GM08714 (cell line): ENCODE measurements around the gene RBMXL3.
"Not testable (repeated sequence)": the region's sequence is repeated elsewhere in the genome, so short reads cannot be mapped to it uniquely, and the experiment has no call there.

Experiments
- H3K4me3 ChIP-seq: fragments of 200-500 bp; sonication (Bioruptor generic); 2 replicates; pipeline ENCODE4 v1.5.1; 2014; ENCODE audit warnings: mild to moderate bottlenecking, low read length, inconsistent platforms
- ZNF274 ChIP-seq: IDR thresholded peaks from 2 replicates; pipeline ENCODE4 v1.6.1; 2012; ENCODE audit warnings: mild to moderate bottlenecking, low read depth, low read length

Gene RBMXL3

DNA sequence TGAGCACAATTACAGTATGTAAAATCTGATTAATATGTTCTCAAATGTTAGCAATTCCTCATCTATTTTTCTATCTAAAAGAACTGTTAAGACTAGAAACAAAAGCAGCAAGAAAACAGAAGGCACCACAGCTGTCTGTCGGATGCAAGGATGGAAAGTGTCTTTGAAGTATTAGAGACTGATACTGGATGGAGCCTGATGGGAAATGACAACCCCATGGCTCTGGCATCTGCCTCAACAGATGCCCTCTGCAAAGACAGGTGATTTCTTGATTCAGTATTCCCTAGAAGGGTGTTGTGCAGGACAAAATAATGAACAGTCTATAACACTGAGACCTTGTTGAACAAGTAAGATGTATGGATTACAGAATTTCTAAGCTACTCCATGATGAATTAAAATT lies 24.9 kb downstream of the RBMXL3 start:
- TF ChIP-seq ZNF274: no peak
- H3K4me3 ChIP-seq: no peak overlapping the region

DNA sequence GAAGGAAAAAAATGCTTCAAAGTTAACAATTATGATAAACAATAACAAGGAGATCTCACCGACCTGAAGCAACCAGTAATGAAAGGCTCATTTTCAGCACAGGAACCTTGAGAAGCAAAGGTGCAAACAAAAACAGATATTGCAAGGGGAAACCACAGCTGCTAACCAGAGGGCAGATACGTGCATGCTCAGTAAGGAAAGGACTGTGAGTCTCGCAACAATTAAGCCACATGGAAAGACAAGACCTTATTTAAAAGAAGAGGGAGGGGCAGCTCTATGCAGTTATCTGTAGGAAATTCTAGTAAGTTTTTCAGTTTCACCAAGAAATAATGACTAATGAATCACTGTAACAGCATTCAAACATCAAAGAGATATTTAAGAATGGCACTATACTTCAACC lies 25.4 kb downstream of the RBMXL3 start:
- no peak for TF ChIP-seq ZNF274
- no peak overlapping the region for H3K4me3 ChIP-seq

DNA sequence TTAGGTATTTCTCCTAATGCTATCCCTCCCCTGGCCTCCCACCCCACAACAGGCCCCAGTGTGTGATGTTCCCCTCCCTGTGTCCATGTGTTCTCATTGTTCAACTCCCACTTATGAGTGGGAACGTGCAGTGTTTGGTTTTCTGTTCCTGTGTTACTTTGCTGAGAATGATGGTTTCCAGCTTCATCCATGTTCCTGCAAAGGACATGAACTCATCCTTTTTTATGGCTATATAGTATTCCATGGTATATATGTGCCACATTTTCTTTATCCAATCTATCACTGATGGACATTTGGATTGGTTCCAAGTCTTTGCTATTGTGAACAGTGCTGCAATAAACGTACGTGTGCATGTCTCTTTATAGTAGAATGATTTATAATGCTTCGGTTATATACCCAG lies 28.1 kb downstream of the RBMXL3 start:
- not testable (repeated sequence) for H3K4me3 ChIP-seq

DNA sequence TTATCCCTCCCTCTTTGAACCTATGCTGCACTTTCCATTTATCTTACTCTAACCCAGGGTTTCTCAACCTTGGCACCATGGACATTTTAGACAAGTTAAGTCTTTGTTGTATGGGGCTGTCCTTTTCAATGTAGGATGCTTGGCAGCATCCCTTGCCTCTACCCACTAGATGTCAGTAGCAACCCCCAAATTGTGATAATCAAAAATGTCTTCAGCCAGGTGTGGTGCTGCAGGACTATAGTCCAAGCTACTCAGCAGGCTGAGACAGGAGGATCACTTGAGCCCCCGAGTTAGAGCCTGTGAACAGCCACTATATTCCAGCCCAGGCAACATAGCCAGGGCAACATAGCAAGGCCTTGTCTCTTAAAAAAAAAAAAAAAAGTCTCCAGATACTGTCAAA lies 37.7 kb downstream of the RBMXL3 start:
- H3K4me3 ChIP-seq: no peak overlapping the region
- TF ChIP-seq ZNF274: no peak

DNA sequence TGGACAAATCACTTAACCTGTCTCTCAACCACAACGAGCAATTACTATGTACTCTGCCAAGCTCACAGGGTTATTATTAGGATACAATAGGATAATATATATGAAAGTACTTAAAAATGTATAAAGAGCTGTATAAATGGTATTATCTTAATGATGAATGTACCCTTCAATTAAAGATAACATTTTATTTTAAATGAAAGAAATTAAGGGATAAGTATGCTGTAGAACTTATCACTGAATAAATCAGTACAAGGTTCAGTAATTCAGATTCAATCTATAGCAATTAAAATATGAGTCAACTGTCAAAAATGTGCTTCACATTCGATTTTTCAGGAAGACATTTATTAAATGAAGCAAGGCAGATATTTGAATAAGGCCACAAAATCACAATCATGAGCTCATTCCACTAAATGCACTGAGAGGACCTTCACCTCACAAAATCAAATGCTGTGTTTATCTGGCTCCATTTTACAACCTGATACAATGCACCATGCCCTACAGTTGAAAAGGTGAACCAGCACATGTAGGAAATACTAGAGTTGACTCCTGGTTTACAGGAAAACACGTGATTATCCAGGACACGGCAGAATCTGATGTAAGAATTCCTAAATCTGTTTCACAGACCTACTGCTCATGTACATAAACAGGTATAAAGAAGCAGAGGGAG lies 40.3 kb downstream of the RBMXL3 start:
- no peak overlapping the region for H3K4me3 ChIP-seq
- no peak for TF ChIP-seq ZNF274

DNA sequence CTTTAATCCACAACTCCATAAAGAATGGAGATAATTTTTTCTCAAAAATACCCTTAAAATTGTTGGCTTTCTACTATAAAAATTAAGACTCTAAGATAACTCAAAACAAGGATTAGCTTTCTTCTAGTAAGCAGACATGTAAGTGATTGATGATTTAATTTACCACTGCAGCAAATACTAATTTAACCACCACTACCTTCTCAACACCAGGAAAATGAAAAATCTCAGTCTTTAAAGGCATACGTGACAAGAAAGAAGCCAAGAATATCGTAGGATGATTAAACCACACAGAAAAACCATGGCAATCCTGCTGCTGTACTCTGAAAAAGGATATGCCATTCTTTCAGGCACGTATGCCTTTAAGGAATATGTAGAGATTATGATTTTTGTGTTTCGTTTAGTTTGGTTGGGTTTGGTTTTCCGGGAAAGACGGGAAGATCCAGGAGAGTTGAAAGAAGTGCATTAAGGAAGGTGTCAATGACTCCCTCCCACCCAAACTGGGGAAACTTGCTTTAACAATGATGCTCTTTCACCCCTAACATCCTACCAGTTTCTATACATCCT lies 43.8 kb downstream of the RBMXL3 start:
- H3K4me3 ChIP-seq: no peak overlapping the region; the same call in 1 of the 2 replicates
- no peak for TF ChIP-seq ZNF274

DNA sequence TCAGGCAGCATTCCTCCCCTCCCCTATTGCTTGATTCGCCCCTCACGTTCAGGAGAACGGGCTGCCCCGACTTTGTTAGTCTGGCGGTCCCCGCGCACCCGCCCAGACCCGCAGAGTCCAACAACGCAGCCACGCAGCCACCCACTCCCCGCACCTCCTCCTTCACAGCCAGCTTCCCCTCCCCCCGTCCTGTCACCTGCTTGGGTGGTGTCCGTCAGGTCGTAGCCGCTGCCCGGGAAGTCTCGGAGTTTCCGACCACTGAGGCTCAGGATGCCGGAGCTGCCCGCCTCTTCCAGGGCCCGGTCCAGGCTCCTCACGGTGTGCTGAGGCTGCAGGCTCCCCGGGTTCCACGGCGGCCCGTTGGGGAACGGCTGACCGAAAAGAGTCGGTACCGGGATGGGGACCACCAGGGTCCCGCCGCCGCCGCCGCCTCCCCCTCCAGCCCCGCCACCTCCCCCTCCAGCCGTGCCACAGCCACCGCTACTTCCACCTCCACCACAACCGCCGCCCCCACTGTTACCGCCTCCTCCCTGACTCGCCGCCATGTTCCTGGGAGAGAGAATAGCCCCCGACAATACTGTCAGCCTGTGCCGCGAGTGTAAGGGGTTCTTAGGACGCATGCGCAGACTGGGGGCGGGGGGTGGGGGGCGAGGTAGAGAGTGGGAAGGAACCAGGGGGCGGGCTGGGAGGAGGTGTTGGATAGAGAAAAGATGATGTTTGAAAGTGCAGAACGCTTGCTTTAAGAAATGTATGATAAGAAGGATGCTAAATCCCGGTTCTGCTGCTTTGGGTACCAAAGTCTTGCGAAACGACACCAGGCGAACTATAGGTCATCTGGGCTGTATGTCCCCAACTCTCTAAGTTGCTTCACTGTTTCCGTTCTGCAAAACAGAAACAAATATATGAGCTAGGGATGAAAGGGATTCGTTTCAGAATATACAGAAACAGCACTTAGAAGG lies 44.6 kb downstream of the RBMXL3 start, which contains the start of gene LRCH2:
Gene LRCH2, minus strand, starts transcription at position 600 of the 959 bp plus-strand sequence. Its CDS starts 55 bp downstream, at position 545.
- no peak within 1 kb of the TSS; the same call in 1 of the 2 replicates for H3K4me3 ChIP-seq

DNA sequence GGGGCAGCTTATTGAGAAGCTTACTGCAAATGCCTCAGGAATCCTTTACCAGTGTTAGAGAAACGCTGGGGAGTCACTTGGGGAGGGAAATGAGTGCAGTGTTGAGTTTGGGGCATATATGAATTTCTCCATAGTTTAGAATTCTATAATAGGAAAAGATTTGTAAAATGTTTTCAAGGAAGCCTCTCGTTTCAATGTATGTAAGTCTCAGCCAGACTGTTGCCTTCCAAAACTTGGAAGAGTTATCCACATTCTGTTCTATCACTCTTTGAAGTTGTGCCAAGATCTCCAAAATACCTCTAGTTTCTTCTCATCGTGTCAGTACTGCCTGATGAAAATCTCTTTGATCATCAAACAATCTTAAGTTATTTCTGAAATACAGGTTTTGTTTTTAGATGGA lies 45.3 kb downstream of the RBMXL3 start:
- no peak overlapping the region; the same call in 1 of the 2 replicates for H3K4me3 ChIP-seq
- TF ChIP-seq ZNF274: no peak

More for the DNA sequence above, 44.6 kb downstream of the RBMXL3 start, which contains the start of gene LRCH2:
- TF ChIP-seq ZNF274: no peak

DNA sequence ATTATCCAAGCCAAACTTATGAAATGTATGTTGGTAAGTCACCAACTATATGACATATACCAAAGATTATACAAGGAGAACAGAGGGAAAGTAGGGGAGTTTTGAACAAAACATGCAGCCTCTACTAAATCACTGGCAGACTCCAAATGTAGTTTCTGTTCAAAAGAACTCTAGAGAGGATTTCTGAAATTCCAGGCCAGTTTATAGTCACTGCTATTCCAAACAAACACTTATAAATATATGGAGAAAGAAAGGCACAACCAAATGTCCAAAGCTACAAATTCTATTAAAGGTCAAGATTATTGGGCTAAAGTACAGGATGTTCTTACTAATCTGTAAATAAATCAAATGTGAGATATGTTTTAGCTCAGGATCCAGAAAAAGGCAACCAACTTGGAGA lies 47.4 kb downstream of the RBMXL3 start:
- TF ChIP-seq ZNF274: no peak
- no peak overlapping the region for H3K4me3 ChIP-seq

DNA sequence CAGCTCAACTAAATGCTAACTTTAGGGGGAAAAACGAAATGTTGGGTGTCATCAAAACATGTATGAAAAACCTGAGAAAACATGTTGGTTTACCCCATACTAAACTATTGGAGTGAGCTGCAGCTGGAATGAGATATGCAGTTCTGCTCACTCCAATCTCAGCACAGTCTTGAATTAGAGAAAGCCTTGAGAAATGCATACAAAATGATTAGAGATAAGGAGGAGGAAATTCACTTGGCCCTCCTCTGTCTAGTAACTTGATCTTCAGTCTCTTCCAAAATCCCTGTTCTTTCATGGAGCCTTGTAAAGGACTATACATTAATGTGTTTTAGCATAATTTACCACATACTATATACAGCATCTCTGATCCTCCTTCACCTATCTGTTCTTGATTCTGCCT lies 47.8 kb downstream of the RBMXL3 start:
- no peak overlapping the region for H3K4me3 ChIP-seq
- no peak for TF ChIP-seq ZNF274
